Measurements from ENCODE around the gene CXCR4. TPM values are rescaled to one million over a fixed set of nuclear protein-coding genes. Genes with fewer than 3 reads are reported as not detected.

CXCR4 gene
- total and polyA plus RNA-seq, 10 of the 15 experiments (the other 5 are each of a cell fraction or from before 2014, with no cell fraction given): 31.1 to 749 (median 52.7) TPM

DNA sequence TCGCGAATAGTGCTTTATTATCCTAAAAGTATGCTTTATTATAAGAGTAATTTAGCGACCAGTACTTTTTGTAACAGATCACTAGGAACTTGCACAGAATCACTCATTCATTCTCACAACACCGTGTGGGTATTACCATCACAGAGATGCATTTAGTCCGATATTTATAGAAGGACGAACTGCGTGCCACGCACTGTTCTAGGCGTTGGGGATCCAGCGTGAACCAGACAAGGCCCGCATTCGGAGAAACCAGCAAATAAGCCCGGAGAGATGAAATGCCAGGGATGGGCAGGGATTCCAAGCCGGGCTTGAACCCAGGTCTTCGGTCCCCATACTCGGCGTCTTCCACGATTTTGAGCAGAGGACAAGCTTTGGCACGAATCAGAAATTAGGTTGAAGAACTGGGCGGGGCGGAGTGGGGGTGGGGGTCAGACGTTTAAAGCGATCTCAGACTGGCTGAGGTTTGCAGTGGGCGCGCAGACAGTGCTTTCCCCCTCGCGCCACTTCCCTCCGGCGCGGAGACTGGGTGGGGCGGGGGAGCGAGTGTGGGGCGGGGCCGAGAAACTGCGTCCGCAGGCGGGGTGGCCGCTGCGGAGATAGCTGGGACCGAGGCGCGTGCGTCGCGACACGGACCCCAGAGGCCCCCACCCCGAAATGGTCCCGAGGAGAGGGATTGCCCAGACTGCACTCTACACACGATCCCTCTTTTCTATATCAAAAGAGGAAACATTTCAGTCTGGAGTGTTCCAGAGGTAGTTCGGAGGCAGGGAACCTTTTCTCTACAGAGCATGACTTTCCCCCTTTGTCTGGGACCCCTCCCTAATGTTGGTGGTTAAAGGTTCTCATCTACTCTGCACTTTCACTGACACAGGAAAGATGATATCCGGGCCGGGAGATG is 1.1 kb upstream of the CXCR4 start (continued):
- TF ChIP-seq, protein P1, sequence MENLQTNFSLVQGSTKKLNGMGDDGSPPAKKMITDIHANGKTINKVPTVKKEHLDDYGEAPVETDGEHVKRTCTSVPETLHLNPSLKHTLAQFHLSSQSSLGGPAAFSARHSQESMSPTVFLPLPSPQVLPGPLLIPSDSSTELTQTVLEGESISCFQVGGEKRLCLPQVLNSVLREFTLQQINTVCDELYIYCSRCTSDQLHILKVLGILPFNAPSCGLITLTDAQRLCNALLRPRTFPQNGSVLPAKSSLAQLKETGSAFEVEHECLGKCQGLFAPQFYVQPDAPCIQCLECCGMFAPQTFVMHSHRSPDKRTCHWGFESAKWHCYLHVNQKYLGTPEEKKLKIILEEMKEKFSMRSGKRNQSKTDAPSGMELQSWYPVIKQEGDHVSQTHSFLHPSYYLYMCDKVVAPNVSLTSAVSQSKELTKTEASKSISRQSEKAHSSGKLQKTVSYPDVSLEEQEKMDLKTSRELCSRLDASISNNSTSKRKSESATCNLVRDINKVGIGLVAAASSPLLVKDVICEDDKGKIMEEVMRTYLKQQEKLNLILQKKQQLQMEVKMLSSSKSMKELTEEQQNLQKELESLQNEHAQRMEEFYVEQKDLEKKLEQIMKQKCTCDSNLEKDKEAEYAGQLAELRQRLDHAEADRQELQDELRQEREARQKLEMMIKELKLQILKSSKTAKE (IDR thresholded peaks at IDR 0.05; ENCODE audit: low read depth, poor library complexity, severe bottlenecking): peak; percentile 66
- TF ChIP-seq EZH2 (IDR thresholded peaks at IDR 0.05; ENCODE audit: borderline replicate concordance, control insufficient read depth, low read depth, low read length): 0 out of 2 replicates have a peak, but pooled peaks have one; percentile 97
- TF ChIP-seq, protein P2, sequence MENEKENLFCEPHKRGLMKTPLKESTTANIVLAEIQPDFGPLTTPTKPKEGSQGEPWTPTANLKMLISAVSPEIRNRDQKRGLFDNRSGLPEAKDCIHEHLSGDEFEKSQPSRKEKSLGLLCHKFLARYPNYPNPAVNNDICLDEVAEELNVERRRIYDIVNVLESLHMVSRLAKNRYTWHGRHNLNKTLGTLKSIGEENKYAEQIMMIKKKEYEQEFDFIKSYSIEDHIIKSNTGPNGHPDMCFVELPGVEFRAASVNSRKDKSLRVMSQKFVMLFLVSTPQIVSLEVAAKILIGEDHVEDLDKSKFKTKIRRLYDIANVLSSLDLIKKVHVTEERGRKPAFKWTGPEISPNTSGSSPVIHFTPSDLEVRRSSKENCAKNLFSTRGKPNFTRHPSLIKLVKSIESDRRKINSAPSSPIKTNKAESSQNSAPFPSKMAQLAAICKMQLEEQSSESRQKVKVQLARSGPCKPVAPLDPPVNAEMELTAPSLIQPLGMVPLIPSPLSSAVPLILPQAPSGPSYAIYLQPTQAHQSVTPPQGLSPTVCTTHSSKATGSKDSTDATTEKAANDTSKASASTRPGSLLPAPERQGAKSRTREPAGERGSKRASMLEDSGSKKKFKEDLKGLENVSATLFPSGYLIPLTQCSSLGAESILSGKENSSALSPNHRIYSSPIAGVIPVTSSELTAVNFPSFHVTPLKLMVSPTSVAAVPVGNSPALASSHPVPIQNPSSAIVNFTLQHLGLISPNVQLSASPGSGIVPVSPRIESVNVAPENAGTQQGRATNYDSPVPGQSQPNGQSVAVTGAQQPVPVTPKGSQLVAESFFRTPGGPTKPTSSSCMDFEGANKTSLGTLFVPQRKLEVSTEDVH (IDR thresholded peaks at IDR 0.05; ENCODE audit: low read depth, partially characterized antibody): no peak
- TF ChIP-seq NR2C2 (IDR thresholded peaks at IDR 0.05; ENCODE audit: borderline replicate concordance, control insufficient read depth, insufficient read length, low read depth): no peak
- TF ChIP-seq RFX5 (IDR thresholded peaks at IDR 0.05; ENCODE audit: low read depth, low read length): no peak
- peak; percentile 58; the same call in 1 of the 2 replicates for TF ChIP-seq BACH1 (IDR thresholded peaks at IDR 0.05; ENCODE audit: borderline replicate concordance)
- no peak for TF ChIP-seq SREBF1 (IDR thresholded peaks at IDR 0.05; ENCODE audit: low read length)
- TF ChIP-seq KDM1A (IDR thresholded peaks at IDR 0.05; ENCODE audit: borderline replicate concordance): no peak
- TF ChIP-seq MTA2 (IDR thresholded peaks at IDR 0.05; ENCODE audit: low read depth): 0 out of 2 replicates have a peak, but pooled peaks have one; percentile 13
- peak; percentile 30; the same call in 1 of the 2 replicates for TF ChIP-seq GATAD2B (conservative IDR thresholded peaks at IDR 0.05; ENCODE audit: low read depth)
- TF ChIP-seq, protein P3, sequence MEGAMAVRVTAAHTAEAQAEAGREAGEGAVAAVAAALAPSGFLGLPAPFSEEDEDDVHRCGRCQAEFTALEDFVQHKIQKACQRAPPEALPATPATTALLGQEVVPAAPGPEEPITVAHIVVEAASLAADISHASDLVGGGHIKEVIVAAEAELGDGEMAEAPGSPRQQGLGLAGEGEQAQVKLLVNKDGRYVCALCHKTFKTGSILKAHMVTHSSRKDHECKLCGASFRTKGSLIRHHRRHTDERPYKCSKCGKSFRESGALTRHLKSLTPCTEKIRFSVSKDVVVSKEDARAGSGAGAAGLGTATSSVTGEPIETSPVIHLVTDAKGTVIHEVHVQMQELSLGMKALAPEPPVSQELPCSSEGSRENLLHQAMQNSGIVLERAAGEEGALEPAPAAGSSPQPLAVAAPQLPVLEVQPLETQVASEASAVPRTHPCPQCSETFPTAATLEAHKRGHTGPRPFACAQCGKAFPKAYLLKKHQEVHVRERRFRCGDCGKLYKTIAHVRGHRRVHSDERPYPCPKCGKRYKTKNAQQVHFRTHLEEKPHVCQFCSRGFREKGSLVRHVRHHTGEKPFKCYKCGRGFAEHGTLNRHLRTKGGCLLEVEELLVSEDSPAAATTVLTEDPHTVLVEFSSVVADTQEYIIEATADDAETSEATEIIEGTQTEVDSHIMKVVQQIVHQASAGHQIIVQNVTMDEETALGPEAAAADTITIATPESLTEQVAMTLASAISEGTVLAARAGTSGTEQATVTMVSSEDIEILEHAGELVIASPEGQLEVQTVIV (IDR thresholded peaks at IDR 0.05; ENCODE audit: borderline replicate concordance, partially characterized antibody): no peak
- TF ChIP-seq, protein P4, sequence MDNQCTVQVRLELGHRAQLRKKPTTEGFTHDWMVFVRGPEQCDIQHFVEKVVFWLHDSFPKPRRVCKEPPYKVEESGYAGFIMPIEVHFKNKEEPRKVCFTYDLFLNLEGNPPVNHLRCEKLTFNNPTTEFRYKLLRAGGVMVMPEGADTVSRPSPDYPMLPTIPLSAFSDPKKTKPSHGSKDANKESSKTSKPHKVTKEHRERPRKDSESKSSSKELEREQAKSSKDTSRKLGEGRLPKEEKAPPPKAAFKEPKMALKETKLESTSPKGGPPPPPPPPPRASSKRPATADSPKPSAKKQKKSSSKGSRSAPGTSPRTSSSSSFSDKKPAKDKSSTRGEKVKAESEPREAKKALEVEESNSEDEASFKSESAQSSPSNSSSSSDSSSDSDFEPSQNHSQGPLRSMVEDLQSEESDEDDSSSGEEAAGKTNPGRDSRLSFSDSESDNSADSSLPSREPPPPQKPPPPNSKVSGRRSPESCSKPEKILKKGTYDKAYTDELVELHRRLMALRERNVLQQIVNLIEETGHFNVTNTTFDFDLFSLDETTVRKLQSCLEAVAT (IDR thresholded peaks at IDR 0.05): peak; percentile 8; the same call in 1 of the 2 replicates
- TF ChIP-seq, protein P5, sequence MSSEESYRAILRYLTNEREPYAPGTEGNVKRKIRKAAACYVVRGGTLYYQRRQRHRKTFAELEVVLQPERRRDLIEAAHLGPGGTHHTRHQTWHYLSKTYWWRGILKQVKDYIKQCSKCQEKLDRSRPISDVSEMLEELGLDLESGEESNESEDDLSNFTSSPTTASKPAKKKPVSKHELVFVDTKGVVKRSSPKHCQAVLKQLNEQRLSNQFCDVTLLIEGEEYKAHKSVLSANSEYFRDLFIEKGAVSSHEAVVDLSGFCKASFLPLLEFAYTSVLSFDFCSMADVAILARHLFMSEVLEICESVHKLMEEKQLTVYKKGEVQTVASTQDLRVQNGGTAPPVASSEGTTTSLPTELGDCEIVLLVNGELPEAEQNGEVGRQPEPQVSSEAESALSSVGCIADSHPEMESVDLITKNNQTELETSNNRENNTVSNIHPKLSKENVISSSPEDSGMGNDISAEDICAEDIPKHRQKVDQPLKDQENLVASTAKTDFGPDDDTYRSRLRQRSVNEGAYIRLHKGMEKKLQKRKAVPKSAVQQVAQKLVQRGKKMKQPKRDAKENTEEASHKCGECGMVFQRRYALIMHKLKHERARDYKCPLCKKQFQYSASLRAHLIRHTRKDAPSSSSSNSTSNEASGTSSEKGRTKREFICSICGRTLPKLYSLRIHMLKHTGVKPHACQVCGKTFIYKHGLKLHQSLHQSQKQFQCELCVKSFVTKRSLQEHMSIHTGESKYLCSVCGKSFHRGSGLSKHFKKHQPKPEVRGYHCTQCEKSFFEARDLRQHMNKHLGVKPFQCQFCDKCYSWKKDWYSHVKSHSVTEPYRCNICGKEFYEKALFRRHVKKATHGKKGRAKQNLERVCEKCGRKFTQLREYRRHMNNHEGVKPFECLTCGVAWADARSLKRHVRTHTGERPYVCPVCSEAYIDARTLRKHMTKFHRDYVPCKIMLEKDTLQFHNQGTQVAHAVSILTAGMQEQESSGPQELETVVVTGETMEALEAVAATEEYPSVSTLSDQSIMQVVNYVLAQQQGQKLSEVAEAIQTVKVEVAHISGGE (CRISPR knock-in tag; IDR thresholded peaks at IDR 0.05): no peak
- 0 out of 4 replicates have a peak, but pooled peaks of 1 of the 2 experiments have one; percentile 12 for TF ChIP-seq ETV6 (conservative IDR thresholded peaks at IDR 0.05 in 1 of 2, IDR thresholded peaks at IDR 0.05 in 1 of 2; ENCODE audit: borderline replicate concordance in 1 of 2, low read depth in 1 of 2)

Measured in GM12878 (cell line).